ENCODE results near the gene MIF.

MIF gene

GRCh38 chr22:23847991-23848864, 46.0 kb upstream of the MIF start:
- no peak overlapping the region for H3K27ac ChIP-seq
- intact Hi-C loops (cut with DNase I; ENCODE audit: low total_unique reads), result loop anchor here (5.0 kb wide), 3 partner anchors 81 to 306 kb away; partner anchors contain the start of gene CHCHD10
- H3K27me3 ChIP-seq, result peaks cover 0 to 5% of the 10 kb centered on the region in 2 donors
- peaks cover 0 to 26% (median 11%) of the 10 kb centered on the region in 4 donors for H3K4me1 ChIP-seq
- H3K36me3 ChIP-seq, result no peaks in the 10 kb centered on the region
- DNase-seq, result no peak
- H3K4me3 ChIP-seq, result no peak overlapping the region
- TF ChIP-seq CTCF (IDR thresholded peaks at IDR 0.05), result no peak
- no peaks in the 10 kb centered on the region for H3K9me3 ChIP-seq

- Histone ChIP-seq H3K9me3 (no peaks in the 10 kb centered on the region), H3K36me3 (no peaks in the 10 kb centered on the region), H3K27ac (no peak overlapping the region), H3K4me3 (no peak overlapping the region), H3K27me3 (peaks cover 0 to 5% of the 10 kb centered on the region in 2 donors), H3K4me1 (peaks cover 0 to 26% (median 11%) of the 10 kb centered on the region in 4 donors)
- peak; percentile 93 to 96 for TF ChIP-seq CTCF (IDR thresholded peaks at IDR 0.05)
- peak; percentile 71 to 90 for DNase-seq
- intact Hi-C loops (cut with DNase I; ENCODE audit: low total_unique reads), result loop anchor here (5.0 kb wide), 3 partner anchors 82 to 307 kb away; partner anchors contain the start of gene CHCHD10
These were observed 44.9 kb upstream of the MIF start for GRCh38 chr22:23849009-23850006.

GRCh38 chr22:23850136-23850611, 44.0 kb upstream of the MIF start:
- no peaks in the 10 kb centered on the region for H3K9me3 ChIP-seq
- no peaks in the 10 kb centered on the region for H3K36me3 ChIP-seq
- H3K4me3 ChIP-seq, result no peak overlapping the region
- no peak for TF ChIP-seq CTCF (IDR thresholded peaks at IDR 0.05)
- DNase-seq, result no peak
- intact Hi-C loops (cut with DNase I; ENCODE audit: low total_unique reads), result no loop called here
- peaks cover 0 to 26% (median 8%) of the 10 kb centered on the region in 4 donors for H3K4me1 ChIP-seq
- peaks cover 0 to 5% of the 10 kb centered on the region in 2 donors for H3K27me3 ChIP-seq
- no peak overlapping the region for H3K27ac ChIP-seq

- peak overlapping the region; percentile 58 to 73 for H3K4me3 ChIP-seq
- no peak for DNase-seq
- no peaks in the 10 kb centered on the region for H3K36me3 ChIP-seq
- peaks cover 0 to 17% (median 11%) of the 10 kb centered on the region in 4 donors for H3K4me1 ChIP-seq
- H3K9me3 ChIP-seq, result no peaks in the 10 kb centered on the region
- intact Hi-C loops (cut with DNase I; ENCODE audit: low total_unique reads), result no loop called here
- peak overlapping the region; percentile 91 to 95 for H3K27ac ChIP-seq
- TF ChIP-seq CTCF (IDR thresholded peaks at IDR 0.05), result peak in 1 of 2 experiments; percentile 13
- H3K27me3 ChIP-seq, result no peaks in the 10 kb centered on the region
These were observed 37.2 kb upstream of the MIF start for GRCh38 chr22:23856721-23857605.
